Measurements from ENCODE around the gene OR10P1. TPM values are rescaled to one million over a fixed set of nuclear protein-coding genes. Genes with fewer than 3 reads are reported as not detected.

The OR10P1 gene
- total RNA-seq, 1 donor from 2014 or later = not detected

DNA sequence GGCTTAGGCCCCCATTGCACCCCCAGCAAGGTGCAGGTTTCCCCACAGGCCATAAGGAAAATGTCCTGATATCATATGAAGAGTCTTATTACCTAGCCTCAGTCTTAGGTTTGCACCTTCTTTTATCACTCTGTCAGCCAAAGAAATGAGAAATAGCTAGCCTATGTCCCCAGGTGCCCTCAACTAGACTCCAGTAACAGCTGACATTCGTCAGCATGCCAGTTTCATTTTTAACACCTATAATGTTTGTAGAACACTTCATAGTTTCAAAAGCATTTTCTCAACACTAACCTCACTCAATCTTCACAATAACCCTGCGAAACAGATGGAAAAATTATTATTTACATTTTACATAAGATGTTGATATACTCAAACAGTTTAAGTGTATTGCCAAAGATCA lies 24.0 kb upstream of the OR10P1 start:
- Histone ChIP-seq H3K9ac (no peak overlapping the region), H3K4me2 (no peak overlapping the region), H3K4me3 (no peak overlapping the region), H3K79me2 (ENCODE audit: low read depth) (no peaks in the 10 kb centered on the region), H3K9me3 (ENCODE audit: low read depth) (no peaks in the 10 kb centered on the region), H3F3A (ENCODE audit: low read depth) (no peaks in the 10 kb centered on the region), H2AFZ (replicated peaks) (no peak overlapping the region), H3K36me3 (no peaks in the 10 kb centered on the region), H4K20me1 (ENCODE audit: low read depth) (no peaks in the 10 kb centered on the region), H3K27me3 (no peaks in the 10 kb centered on the region), H3K4me1 (no peaks in the 10 kb centered on the region), H3K27ac (no peak overlapping the region)
- peaks cover 16% of the 10 kb centered on the region for H3K9me3 Mint-ChIP-seq
- no peaks in the 10 kb centered on the region for H3K4me1 Mint-ChIP-seq
- no peak overlapping the region for H3K4me3 Mint-ChIP-seq
- DNase-seq (ENCODE audit: low spot score) = no peak
- no peaks in the 10 kb centered on the region for H3K36me3 Mint-ChIP-seq
- H3K27ac Mint-ChIP-seq = no peak overlapping the region
- TF ChIP-seq EZH2phosphoT487 (IDR thresholded peaks at IDR 0.05) (no peak), EZH2 (IDR thresholded peaks at IDR 0.05) (no peak)
- TF ChIP-seq, protein P1, sequence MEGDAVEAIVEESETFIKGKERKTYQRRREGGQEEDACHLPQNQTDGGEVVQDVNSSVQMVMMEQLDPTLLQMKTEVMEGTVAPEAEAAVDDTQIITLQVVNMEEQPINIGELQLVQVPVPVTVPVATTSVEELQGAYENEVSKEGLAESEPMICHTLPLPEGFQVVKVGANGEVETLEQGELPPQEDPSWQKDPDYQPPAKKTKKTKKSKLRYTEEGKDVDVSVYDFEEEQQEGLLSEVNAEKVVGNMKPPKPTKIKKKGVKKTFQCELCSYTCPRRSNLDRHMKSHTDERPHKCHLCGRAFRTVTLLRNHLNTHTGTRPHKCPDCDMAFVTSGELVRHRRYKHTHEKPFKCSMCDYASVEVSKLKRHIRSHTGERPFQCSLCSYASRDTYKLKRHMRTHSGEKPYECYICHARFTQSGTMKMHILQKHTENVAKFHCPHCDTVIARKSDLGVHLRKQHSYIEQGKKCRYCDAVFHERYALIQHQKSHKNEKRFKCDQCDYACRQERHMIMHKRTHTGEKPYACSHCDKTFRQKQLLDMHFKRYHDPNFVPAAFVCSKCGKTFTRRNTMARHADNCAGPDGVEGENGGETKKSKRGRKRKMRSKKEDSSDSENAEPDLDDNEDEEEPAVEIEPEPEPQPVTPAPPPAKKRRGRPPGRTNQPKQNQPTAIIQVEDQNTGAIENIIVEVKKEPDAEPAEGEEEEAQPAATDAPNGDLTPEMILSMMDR (IDR thresholded peaks at IDR 0.05) = no peak
- peaks cover 7% of the 10 kb centered on the region for H3K27me3 Mint-ChIP-seq (ENCODE audit: insufficient read depth, low read depth)

DNA sequence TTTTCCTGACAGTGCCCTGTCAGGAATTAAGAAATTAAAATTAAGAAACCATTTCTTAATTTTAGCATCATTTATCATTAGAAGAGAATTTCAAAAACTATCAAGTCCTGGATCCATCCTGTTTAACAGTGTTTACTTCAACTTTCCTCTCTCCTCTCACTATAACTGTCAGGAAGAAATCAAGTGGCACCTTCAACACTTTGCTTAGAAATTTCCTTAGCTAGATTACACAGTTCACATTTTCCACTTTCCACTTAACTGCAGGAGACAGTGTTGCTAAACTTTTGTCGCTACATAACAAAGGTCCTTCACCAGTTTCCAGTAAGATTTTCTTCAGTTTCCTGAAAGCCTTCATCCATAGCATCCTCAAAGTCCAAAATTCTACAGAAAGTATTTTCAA lies 21.9 kb upstream of the OR10P1 start:
- Mint-ChIP-seq H3K9me3 (peaks cover 16% of the 10 kb centered on the region), H3K4me3 (no peak overlapping the region), H3K4me1 (no peaks in the 10 kb centered on the region), H3K36me3 (no peaks in the 10 kb centered on the region), H3K27ac (no peak overlapping the region), H3K27me3 (ENCODE audit: insufficient read depth, low read depth) (peaks cover 7% of the 10 kb centered on the region)
- Histone ChIP-seq H3K9me3 (ENCODE audit: low read depth) (no peaks in the 10 kb centered on the region), H4K20me1 (ENCODE audit: low read depth) (no peaks in the 10 kb centered on the region), H2AFZ (replicated peaks) (no peak overlapping the region), H3K9ac (no peak overlapping the region), H3K27me3 (no peaks in the 10 kb centered on the region), H3K4me3 (no peak overlapping the region), H3K79me2 (ENCODE audit: low read depth) (no peaks in the 10 kb centered on the region), H3K36me3 (no peaks in the 10 kb centered on the region), H3K4me2 (no peak overlapping the region), H3K4me1 (no peaks in the 10 kb centered on the region), H3F3A (ENCODE audit: low read depth) (no peaks in the 10 kb centered on the region), H3K27ac (no peak overlapping the region)
- TF ChIP-seq, protein P1 (IDR thresholded peaks at IDR 0.05) = no peak
- no peak for TF ChIP-seq EZH2phosphoT487 (IDR thresholded peaks at IDR 0.05)
- no peak for TF ChIP-seq EZH2 (IDR thresholded peaks at IDR 0.05)
- DNase-seq (ENCODE audit: low spot score) = no peak

DNA sequence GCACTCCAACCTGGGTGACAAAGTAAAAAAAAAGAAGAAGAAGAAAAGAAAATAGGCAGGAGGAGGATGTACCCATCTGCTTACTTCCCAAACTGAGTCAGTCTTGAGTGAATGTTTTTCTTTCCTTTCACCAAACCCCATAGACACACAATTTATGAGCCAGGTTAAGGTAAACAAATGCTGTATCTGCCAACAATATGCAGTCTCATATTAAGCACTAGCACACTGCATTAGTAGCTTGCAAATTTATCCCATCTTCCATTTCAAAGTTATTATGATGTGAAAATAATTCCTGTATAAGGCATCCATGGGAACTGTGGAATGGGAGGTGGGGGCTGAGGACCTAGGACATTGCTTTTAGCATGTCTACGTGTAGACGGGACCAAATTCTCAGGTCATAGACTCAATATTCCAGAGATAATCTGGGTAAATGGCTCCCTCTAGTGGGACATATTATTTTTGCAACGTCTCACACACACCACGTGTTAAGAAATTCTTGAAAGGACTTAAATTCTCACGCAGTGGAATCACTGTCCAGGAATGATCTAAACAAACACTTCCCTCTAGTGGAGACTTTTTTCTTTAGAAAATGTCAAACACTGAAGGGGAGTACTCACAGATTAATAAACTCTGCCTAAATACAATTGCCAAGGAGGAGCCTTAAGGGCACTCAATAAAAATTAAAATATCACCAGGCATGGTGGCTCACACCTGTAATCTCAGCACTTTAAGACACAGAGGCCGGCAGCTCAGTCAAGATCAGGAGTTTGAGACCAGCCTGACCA lies 17.1 kb upstream of the OR10P1 start:
- peaks cover 7% of the 10 kb centered on the region for H3K27me3 Mint-ChIP-seq (ENCODE audit: insufficient read depth, low read depth)
- no peaks in the 10 kb centered on the region for H3K79me2 ChIP-seq (ENCODE audit: low read depth)
- peak; percentile 91 for DNase-seq (ENCODE audit: low spot score)
- H2AFZ ChIP-seq (replicated peaks) = peak overlapping the region; percentile 69
- H3K4me1 ChIP-seq = no peaks in the 10 kb centered on the region
- no peak overlapping the region for H3K4me3 Mint-ChIP-seq
- no peak overlapping the region for H3K4me3 ChIP-seq
- no peak overlapping the region for H3K4me2 ChIP-seq
- no peak overlapping the region for H3K27ac ChIP-seq
- no peak for TF ChIP-seq EZH2 (IDR thresholded peaks at IDR 0.05)
- TF ChIP-seq, protein P1 (IDR thresholded peaks at IDR 0.05) = peak; percentile 98
- no peak overlapping the region for H3K9ac ChIP-seq
- H3K9me3 ChIP-seq (ENCODE audit: low read depth) = no peaks in the 10 kb centered on the region
- no peak overlapping the region for H3K27ac Mint-ChIP-seq
- H3K4me1 Mint-ChIP-seq = no peaks in the 10 kb centered on the region
- no peaks in the 10 kb centered on the region for H4K20me1 ChIP-seq (ENCODE audit: low read depth)
- no peaks in the 10 kb centered on the region for H3K36me3 ChIP-seq
- H3K9me3 Mint-ChIP-seq = peaks cover 16% of the 10 kb centered on the region
- H3F3A ChIP-seq (ENCODE audit: low read depth) = no peaks in the 10 kb centered on the region
- H3K36me3 Mint-ChIP-seq = no peaks in the 10 kb centered on the region
- no peaks in the 10 kb centered on the region for H3K27me3 ChIP-seq
